GM19455 (cell line): ENCODE measurements around the gene LY86.
A peak's percentile ranks its signal among the peaks of the same experiment; 100 is the strongest.

ENCODE experiments used
- ATAC-seq: cut with Tn5 transposase; IDR thresholded peaks from one replicate; pipeline ENCODE4 v1.9.1; 2021; ENCODE audit not compliant: unreplicated experiment

LY86 gene

GRCh38 chr6:6588064-6588923, at the start of gene LY86:
Gene LY86 (plus strand): TSS chr6:6588720. CDS start chr6:6588735, 15 bp downstream.
- peak; percentile 46 for ATAC-seq

DNA sequence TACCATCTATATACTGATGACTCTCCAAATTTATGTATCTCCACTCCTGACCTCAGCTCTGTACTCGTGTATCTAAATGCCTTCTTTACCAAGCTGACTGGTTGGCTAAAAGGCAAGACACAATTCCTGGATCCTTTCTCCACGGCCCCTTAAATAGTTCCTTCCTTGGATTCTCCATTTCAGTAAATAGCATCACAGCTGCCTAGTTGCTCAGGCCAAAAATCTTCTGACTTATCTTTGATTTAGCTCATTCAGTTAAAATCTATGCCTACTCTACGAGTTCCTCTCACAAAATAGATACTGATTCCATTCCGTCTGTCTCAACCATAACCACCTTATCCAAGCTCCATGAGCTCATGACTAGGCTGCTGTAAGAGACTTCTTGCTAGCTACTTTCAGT, 49.5 kb upstream of the LY86 start:
- no peak for ATAC-seq

DNA sequence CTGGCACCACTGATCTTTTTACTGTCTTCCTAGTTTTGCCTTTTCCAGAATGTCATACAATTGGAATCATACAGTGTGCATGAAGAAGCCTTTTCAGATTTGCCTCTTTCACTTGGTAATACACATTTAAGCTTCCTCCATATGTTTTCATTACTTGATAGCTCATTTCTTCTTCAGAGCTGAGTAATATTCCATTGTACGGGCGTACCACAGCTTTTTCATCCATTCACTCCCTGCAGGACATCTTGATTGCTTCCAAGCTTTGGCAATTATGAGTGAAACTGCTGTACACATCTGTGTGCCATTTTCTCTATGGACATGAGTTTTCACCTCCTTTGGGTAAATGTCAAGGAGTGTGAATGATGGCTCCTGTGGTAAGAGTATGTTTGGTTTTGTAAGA, 46.2 kb upstream of the LY86 start:
- no peak for ATAC-seq

- ATAC-seq: no peak
Observed at GRCh38 chr6:6543181-6543879, 45.2 kb upstream of the LY86 start.

- ATAC-seq: peak; percentile 11
Observed at GRCh38 chr6:6545616-6546317, 42.8 kb upstream of the LY86 start.

- ATAC-seq: peak; percentile 50
Observed at GRCh38 chr6:6546318-6547109, 42.0 kb upstream of the LY86 start.

GRCh38 chr6:6547110-6547879, 41.2 kb upstream of the LY86 start:
- peak; percentile 91 for ATAC-seq

GRCh38 chr6:6556161-6556737, 32.3 kb upstream of the LY86 start:
- no peak for ATAC-seq

DNA sequence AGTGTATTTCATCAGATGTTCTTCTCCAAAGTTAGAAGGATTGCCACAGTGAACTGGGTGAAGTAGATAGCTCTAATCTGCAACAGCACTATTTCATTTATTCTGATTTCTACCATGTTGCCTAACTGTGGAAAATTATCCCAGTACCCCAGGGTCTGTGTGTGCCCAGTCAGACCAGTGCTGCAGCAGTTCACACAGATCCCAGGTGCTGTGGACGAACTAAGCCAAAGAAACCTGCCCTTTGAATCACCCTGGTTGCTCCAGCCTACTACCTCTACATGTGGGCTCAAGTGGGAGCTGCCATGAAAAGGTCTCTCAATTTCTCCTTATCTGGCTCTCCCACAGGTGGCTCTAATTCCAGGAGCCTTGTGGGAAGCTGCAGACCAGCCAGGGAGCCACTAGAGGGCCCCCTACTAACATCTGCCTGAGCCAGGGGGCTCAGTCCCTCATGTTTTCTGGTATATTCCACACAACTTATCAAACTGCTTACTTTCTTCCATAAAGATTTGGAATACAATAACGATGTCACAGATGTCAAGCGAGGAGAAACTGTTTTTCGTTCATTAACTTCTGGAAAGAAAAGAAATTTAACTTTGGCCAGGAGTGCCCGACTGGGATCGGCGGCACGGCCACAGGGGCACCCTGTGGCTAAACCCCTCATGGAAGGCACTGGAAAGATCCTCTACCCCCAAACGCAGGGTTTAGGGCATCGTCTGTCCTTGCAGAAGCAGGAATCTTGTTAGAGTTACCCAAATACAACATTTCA, 31.6 kb upstream of the LY86 start:
- ATAC-seq: no peak

DNA sequence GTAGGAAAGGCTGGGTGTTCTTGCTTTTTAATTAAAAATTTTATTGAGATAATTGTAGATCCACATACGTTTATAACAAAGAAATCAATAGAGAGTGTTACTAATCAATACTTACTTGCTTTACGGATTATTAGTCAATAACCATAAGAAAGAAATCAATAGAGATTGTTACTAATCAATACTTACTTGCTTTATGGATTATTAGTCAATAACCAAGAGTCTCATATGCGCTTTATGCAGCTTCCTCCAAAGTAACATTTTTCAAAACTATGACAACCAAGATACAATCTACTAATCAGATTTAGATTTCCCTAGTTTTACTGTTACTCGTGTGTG, 31.0 kb upstream of the LY86 start:
- ATAC-seq: no peak

GRCh38 chr6:6557886-6558285, 30.6 kb upstream of the LY86 start:
- ATAC-seq: no peak

- no peak for ATAC-seq
Observed at GRCh38 chr6:6559994-6560570, 28.4 kb upstream of the LY86 start.

- no peak for ATAC-seq
Observed at GRCh38 chr6:6560909-6561308, 27.6 kb upstream of the LY86 start.

DNA sequence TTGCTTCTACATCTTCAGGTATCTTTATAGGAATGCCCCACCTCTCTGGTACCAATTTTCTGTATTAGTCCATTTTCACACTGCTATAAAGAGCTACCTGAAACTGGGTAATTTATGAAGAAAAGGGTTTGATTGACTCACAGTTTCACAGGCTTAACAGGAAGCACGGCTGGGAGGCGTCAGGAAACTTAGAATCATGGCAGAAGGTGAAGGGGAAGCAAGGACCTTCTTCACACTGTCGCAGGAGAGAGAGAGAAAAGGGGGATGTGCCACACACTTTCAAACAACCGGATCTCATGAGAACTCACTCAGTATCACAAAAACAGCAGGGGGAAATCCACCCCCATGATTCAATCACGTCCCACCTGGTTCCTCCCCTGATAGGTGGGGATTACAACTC, 24.4 kb upstream of the LY86 start:
- ATAC-seq: no peak

GRCh38 chr6:6565069-6565468, 23.5 kb upstream of the LY86 start:
- no peak for ATAC-seq

DNA sequence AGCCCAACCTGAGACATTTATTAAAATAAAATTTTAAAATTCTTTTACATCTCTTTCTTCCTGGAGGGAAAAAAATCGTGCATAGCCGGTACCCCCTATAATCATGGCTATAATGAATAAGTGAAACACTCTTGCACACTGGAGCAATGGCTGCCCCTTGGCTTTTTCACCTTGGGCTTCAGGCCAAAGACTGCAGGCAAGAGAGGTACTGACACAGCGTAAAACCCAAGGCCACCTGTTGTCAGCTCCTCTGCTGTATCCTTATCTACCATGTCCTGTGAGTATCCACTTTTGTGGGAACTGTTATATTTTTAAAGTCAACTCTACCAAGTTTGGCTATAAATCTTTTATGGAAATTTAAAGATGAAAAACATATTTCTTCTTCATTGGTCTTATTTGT, 23.0 kb upstream of the LY86 start:
- ATAC-seq: no peak

DNA sequence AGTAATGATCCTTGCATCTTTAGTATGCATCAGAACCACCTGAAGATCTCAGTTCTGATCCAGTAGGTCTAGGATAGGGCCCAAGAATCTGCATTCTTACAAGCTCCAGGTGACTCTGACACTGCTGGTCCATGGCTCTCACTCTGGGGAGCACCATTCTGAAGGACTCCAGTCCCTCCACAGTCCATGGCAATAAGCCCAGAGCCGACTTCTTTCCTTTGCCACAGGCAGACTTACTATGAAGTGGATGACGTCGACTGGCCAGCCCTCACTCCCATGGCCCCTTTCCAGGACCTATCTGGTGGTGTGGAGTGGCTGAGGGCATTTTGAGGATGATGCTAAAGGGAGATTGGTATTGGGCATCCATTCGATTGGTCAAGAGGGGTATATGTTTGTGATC, 21.8 kb upstream of the LY86 start:
- ATAC-seq: no peak

DNA sequence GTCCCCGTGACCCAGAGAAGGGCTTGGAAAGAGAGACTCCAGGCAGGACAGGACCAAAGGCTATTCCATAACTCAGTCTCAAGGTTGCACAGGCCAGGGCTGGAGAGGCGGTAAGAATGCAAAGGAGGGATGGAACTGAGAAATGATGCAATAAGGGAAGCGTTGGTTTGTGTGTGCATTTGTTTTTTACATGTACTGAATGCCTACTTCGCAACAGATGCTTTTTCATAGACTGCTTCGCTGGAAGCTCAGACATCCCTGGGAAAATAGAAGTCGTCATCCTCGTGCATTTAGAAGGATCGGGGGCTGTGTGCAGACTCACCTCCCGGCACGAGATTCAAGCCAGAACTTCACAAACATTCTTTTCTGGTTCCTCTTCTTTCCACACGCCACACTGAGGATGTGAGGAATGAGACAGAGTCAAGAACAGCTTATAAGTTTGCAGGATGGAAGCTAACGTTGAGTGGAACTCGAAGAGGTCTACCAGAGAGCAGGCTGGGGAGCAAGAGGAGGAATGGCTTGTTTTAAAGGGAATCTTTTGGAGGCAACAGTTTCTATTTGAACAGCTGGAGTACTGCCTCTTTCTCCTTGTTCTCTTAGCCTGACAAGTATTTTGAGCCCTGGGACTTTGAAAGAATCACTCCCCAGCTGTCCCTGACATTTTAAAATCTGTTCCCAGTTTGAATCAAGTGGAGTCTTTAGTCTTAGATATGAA, 19.3 kb upstream of the LY86 start:
- no peak for ATAC-seq
